Tibial nerve (tissue), 4 donors: ENCODE data around the gene CLIP2. TPM values are rescaled to one million over a fixed set of nuclear protein-coding genes. Genes with fewer than 3 reads are reported as not detected.

Experiments used
- DNase-seq, 2 donors: peaks; one replicate each; pipeline ENCODE4 v3.0.0-alpha.2; 2019; ENCODE audit warnings: low spot score in 2 of 2
- H3K27ac ChIP-seq, 4 donors: fragments of 200-600 bp; sonication (generic) in 3 of 4; one replicate each; pipeline ENCODE4 v1.5.1; 2017 to 2019; ENCODE audit warnings: mild to moderate bottlenecking in 1 of 4
- H3K27me3 ChIP-seq, 2 donors: fragments of 200-600 bp; sonication (generic) in 1 of 2; one replicate each; pipeline versions ENCODE4 v1.5.1 to v1.6.0; 2017 to 2019
- H3K36me3 ChIP-seq, 3 donors: fragments of 200-600 bp; sonication (generic); one replicate each; pipeline ENCODE4 v1.5.1; 2018 to 2019
- H3K4me1 ChIP-seq, 4 donors: fragments of 200-600 bp; sonication (generic) in 3 of 4; one replicate each; pipeline ENCODE4 v1.5.1; 2017 to 2019
- H3K4me3 ChIP-seq, 4 donors: fragments of 200-600 bp; sonication (generic) in 3 of 4; one replicate each; pipeline ENCODE4 v1.5.1; 2017 to 2019; ENCODE audit warnings: mild to moderate bottlenecking in 1 of 4, moderate library complexity in 1 of 4
- H3K9me3 ChIP-seq, 4 donors: fragments of 200-600 bp; sonication (generic) in 3 of 4; one replicate each; pipeline ENCODE4 v1.5.1; 2017 to 2019
- EP300 ChIP-seq, 2 donors: sonication (generic); formaldehyde crosslinking; IDR thresholded peaks; one replicate each; pipeline ENCODE4 v1.6.1; 2017; ENCODE audit warnings: antibody characterized with exemption in 2 of 2, mild to moderate bottlenecking in 1 of 2
- POLR2A ChIP-seq, 2 donors: fragments of 450-650 bp; IDR thresholded peaks; one replicate each; pipeline ENCODE4 v1.6.1; 2017; ENCODE audit warnings: antibody characterized with exemption in 2 of 2, mild to moderate bottlenecking in 2 of 2, moderate library complexity in 2 of 2
- WGBS, 2 donors: methylation state at CpG; one replicate each; pipeline ENCODE4 v1.1.5; 2018; 5-methylcytosine and 5-hydroxymethylcytosine counted together
- total RNA-seq, 4 donors: library from RNA; depleted of rRNA; stranded (reverse); fragments of >200 nt; gene quantifications; one replicate each; pipeline ENCODE4 v1.1.0, GENCODE V29; 2016
- TF ChIP-seq, protein P1 (sequence below), 5 experiments: fragments of 200-600 bp in 3 of 5; fragments of 450-650 bp in 2 of 5; sonication (generic) in 3 of 5; IDR thresholded peaks; one replicate each; pipeline ENCODE4 v1.5.1; 2016 to 2019; ENCODE audit warnings: antibody characterized with exemption in 5 of 5, mild to moderate bottlenecking in 3 of 5, moderate library complexity in 2 of 5

The CLIP2 gene
- total RNA-seq, 4 donors from 2014 or later = 42.0 to 48.3 (median 46.3) TPM

DNA sequence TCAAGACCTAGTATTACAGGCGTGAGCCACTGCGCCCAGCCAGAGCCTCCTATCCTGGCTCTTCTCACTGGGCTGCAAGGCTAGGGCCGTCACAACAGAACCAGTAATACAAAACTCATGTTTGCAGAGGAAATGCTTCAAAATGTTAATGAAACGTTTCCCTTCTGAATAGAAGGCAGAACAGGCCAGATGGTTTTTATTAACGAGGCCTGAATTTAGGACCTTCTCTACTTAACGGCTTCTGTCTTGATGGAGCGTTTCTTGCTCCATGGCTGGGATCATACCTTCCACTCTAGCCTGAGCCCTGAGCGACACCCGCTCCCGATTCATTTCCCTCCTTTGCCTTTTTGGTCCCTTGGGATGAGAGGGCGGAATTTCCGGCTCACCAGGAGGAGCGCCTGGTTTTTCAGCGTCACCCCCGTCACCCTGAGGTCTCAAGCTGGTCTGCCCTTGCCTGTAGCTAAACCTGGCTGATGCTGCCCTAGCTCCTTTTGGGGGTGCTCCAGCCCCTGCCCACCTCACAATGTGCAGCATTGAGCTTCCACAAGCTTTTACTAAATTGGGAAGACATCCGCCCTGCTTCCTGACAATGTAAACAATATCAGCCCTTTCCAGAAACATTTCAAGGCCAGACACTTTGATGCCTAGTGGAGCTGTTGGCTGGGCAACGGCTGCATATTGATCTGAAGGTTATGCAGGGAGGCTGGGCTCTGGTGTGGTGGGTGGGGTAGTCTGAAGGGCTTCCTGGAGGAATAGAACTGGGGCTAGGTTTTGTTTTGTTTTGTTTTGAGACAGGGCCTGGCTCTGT, 5.2 kb downstream of the CLIP2 start:
- peaks cover 0 to 50% (median 25%) of the 10 kb centered on the region in 4 donors for H3K4me1 ChIP-seq
- peak overlapping the region in 1 of 4 donors; percentile 50 for H3K27ac ChIP-seq
- no peak for DNase-seq
- WGBS, 2 donors = 42 to 50% methylated on average over 17 of the region's 17 CpGs
- H3K9me3 ChIP-seq = no peaks in the 10 kb centered on the region
- H3K27me3 ChIP-seq = no peaks in the 10 kb centered on the region
- H3K4me3 ChIP-seq = no peak overlapping the region
- H3K36me3 ChIP-seq = peaks cover 0 to 6% (median 0%) of the 10 kb centered on the region in 3 donors
- TF ChIP-seq, protein P1, sequence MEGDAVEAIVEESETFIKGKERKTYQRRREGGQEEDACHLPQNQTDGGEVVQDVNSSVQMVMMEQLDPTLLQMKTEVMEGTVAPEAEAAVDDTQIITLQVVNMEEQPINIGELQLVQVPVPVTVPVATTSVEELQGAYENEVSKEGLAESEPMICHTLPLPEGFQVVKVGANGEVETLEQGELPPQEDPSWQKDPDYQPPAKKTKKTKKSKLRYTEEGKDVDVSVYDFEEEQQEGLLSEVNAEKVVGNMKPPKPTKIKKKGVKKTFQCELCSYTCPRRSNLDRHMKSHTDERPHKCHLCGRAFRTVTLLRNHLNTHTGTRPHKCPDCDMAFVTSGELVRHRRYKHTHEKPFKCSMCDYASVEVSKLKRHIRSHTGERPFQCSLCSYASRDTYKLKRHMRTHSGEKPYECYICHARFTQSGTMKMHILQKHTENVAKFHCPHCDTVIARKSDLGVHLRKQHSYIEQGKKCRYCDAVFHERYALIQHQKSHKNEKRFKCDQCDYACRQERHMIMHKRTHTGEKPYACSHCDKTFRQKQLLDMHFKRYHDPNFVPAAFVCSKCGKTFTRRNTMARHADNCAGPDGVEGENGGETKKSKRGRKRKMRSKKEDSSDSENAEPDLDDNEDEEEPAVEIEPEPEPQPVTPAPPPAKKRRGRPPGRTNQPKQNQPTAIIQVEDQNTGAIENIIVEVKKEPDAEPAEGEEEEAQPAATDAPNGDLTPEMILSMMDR (IDR thresholded peaks at IDR 0.05) = no peak
- no peak for TF ChIP-seq POLR2A (IDR thresholded peaks at IDR 0.05)
- TF ChIP-seq EP300 (IDR thresholded peaks at IDR 0.05) = no peak

DNA sequence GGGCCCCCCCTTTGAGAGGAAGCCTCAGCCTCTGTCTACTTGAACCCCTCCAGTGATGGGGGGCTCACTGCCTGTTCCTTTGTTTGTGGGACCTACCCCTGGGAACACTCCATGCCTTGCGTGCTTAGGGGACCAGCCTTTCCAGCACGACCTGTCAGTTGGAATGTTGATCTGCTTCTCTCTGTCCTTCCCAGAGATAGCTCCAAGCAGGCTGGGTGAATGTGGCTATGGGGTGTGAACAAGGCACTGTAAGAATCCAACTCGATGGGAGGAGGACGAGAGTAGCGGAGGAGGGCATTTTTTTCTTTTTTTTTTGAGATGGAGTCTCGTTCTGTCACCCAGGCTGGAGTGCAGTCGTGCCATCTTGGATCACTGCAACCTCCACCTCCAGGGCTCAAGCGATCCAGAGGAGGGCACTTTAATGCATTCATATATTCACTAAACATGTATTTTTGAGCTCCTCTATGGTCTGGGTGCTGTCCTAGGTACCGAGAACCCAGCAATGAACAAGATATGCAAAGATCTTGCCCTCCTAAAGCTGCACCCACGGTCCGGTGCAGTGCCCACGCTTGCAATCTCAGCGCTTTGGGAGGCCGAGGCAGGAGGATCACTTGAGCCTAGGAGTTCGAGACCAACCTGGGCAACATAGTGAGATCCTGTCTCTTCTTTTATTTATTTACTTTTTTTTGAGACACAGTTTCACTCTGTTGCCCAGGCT, 8.5 kb downstream of the CLIP2 start:
- H3K36me3 ChIP-seq = peaks cover 0 to 6% (median 0%) of the 10 kb centered on the region in 3 donors
- no peak for DNase-seq
- H3K4me3 ChIP-seq = no peak overlapping the region
- no peak overlapping the region for H3K27ac ChIP-seq
- no peaks in the 10 kb centered on the region for H3K9me3 ChIP-seq
- peaks cover 0 to 30% (median 10%) of the 10 kb centered on the region in 4 donors for H3K4me1 ChIP-seq
- TF ChIP-seq POLR2A (IDR thresholded peaks at IDR 0.05) (no peak), EP300 (IDR thresholded peaks at IDR 0.05) (no peak)
- TF ChIP-seq, protein P1 (IDR thresholded peaks at IDR 0.05) = no peak
- H3K27me3 ChIP-seq = no peaks in the 10 kb centered on the region
- WGBS, 2 donors = 91 to 94% methylated on average over 15 of the region's 15 CpGs

DNA sequence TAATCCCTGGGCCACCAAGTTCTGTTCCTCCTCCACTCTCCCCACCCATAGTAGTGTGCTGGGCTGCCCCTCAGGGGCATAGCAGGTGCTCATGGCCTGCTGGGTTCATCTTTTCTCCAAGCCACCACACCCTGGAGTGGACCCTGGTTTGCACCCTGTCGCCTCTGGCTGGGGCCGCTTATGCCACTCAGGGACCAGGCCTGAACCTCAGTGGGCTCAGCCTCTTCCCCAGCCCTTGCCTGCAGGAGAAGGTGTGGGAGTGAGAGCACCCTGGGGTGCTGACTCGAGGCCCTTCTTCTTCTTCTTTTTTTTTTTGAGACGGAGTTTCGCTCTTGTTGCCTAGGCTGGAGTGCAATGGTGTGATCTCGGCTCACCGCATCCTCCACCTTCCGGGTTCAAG, 10.2 kb downstream of the CLIP2 start:
- Histone ChIP-seq H3K4me3 (no peak overlapping the region), H3K27me3 (no peaks in the 10 kb centered on the region), H3K27ac (no peak overlapping the region), H3K4me1 (peaks cover 0 to 15% (median 5%) of the 10 kb centered on the region in 4 donors), H3K36me3 (peaks cover 0 to 6% (median 0%) of the 10 kb centered on the region in 3 donors), H3K9me3 (no peaks in the 10 kb centered on the region)
- 89 to 91% methylated on average over 8 of the region's 8 CpGs for WGBS, 2 donors
- DNase-seq = no peak
- no peak for TF ChIP-seq EP300 (IDR thresholded peaks at IDR 0.05)
- TF ChIP-seq, protein P1 (IDR thresholded peaks at IDR 0.05) = no peak
- TF ChIP-seq POLR2A (IDR thresholded peaks at IDR 0.05) = no peak

DNA sequence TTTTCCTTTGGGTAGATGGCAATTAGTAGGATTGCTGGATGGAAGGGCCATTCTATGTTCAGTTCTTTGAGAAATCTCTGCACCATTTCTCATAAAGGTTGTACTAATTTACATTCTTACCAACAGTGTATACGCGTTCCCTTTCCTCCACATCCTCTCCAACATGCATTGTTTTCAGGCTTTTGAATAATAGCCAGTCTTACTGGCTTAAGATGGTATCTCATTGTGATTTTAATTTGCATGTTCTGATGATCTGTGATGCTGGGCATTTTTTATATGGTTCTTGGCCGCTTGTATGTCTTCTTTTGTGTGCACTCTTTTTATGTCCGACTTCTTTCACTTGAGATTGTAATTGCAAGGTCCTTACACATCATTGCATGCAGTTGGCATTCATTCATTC, 11.7 kb downstream of the CLIP2 start:
- Histone ChIP-seq H3K4me1 (peaks cover 0 to 17% (median under 1%) of the 10 kb centered on the region in 4 donors), H3K27me3 (no peaks in the 10 kb centered on the region), H3K4me3 (no peak overlapping the region), H3K9me3 (no peaks in the 10 kb centered on the region), H3K27ac (no peak overlapping the region), H3K36me3 (peaks cover 0 to 6% (median 0%) of the 10 kb centered on the region in 3 donors)
- DNase-seq = no peak
- 75 to 78% methylated on average over 4 of the region's 4 CpGs for WGBS, 2 donors
- TF ChIP-seq EP300 (IDR thresholded peaks at IDR 0.05) = no peak
- TF ChIP-seq, protein P1 (IDR thresholded peaks at IDR 0.05) = no peak
- TF ChIP-seq POLR2A (IDR thresholded peaks at IDR 0.05) = no peak

DNA sequence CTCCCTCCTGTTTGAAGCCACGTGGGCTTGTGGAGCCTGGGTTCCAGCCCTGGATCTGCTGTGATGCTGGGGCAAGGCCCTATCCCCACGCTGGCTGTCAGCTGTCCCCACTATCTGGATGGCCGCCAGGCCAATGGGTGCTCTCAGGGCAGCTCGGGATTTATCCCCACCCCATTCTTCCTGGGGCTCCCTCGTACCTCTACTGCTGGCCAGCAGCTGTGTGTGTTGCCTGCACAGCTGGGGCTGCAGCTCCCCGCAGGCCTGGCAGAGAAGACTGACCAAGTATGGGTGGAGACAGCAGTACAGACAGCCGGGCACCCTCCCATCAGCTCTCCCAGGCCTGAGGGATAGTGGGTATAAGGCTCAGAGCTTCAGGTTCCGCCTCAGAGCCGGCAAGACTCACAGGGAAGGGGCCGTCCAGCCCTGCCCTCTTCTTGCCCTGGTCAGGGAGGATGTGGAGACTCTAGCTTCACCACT, 13.6 kb downstream of the CLIP2 start:
- H3K9me3 ChIP-seq = no peaks in the 10 kb centered on the region
- TF ChIP-seq POLR2A (IDR thresholded peaks at IDR 0.05) = no peak
- TF ChIP-seq, protein P1 (IDR thresholded peaks at IDR 0.05) = no peak
- TF ChIP-seq EP300 (IDR thresholded peaks at IDR 0.05) = no peak
- H3K36me3 ChIP-seq = no peaks in the 10 kb centered on the region
- H3K27ac ChIP-seq = no peak overlapping the region
- H3K4me1 ChIP-seq = peaks cover 0 to 35% (median 13%) of the 10 kb centered on the region in 4 donors
- no peak overlapping the region for H3K4me3 ChIP-seq
- DNase-seq = no peak
- no peaks in the 10 kb centered on the region for H3K27me3 ChIP-seq
- WGBS, 2 donors = 60 to 65% methylated on average over 6 to 10 of the region's 10 CpGs
